Measurements from ENCODE around the gene MRI1. TPM values are rescaled to one million over a fixed set of nuclear protein-coding genes. Genes with fewer than 3 reads are reported as not detected.

The MRI1 gene
- polyA plus RNA-seq, 1 donor from 2014 or later = 71.2 TPM

- Histone ChIP-seq H3K36me3 (ENCODE audit: insufficient read depth, low read length) (no peaks in the 10 kb centered on the region), H3K9ac (ENCODE audit: low read length) (no peak overlapping the region), H4K20me1 (ENCODE audit: insufficient read depth) (no peaks in the 10 kb centered on the region), H3K4me2 (ENCODE audit: low read length) (no peak overlapping the region), H3K27ac (ENCODE audit: low read length) (no peak overlapping the region), H3K4me3 (ENCODE audit: low read length) (no peak overlapping the region), H2AFZ (ENCODE audit: low read depth, low read length) (no peak overlapping the region), H3K9me2 (ENCODE audit: insufficient read depth, low read length) (no peaks in the 10 kb centered on the region), H3F3A (ENCODE audit: insufficient read depth, low read length, poor library complexity, severe bottlenecking) (no peaks in the 10 kb centered on the region), H3K27me3 (ENCODE audit: insufficient read depth, low read depth, low read length) (no peaks in the 10 kb centered on the region), H3K9me3 (ENCODE audit: low read length) (no peaks in the 10 kb centered on the region), H3K79me2 (replicated peaks; ENCODE audit: insufficient read depth, low read length) (no peaks in the 10 kb centered on the region)
- TF ChIP-seq TAF1 (IDR thresholded peaks at IDR 0.05; ENCODE audit: low read depth) (no peak), RAD21 (conservative IDR thresholded peaks at IDR 0.05) (no peak), MXI1 (conservative IDR thresholded peaks at IDR 0.05; ENCODE audit: poor library complexity, severe bottlenecking) (no peak), SMC3 (conservative IDR thresholded peaks at IDR 0.05; ENCODE audit: poor library complexity) (no peak), POLR2AphosphoS5 (IDR thresholded peaks at IDR 0.05) (no peak), EZH2 (IDR thresholded peaks at IDR 0.05; ENCODE audit: borderline replicate concordance, insufficient read depth, low read length, poor library complexity, severe bottlenecking) (no peak), REST (IDR thresholded peaks at IDR 0.05; ENCODE audit: borderline replicate concordance) (no peak)
- TF ChIP-seq, protein P1, sequence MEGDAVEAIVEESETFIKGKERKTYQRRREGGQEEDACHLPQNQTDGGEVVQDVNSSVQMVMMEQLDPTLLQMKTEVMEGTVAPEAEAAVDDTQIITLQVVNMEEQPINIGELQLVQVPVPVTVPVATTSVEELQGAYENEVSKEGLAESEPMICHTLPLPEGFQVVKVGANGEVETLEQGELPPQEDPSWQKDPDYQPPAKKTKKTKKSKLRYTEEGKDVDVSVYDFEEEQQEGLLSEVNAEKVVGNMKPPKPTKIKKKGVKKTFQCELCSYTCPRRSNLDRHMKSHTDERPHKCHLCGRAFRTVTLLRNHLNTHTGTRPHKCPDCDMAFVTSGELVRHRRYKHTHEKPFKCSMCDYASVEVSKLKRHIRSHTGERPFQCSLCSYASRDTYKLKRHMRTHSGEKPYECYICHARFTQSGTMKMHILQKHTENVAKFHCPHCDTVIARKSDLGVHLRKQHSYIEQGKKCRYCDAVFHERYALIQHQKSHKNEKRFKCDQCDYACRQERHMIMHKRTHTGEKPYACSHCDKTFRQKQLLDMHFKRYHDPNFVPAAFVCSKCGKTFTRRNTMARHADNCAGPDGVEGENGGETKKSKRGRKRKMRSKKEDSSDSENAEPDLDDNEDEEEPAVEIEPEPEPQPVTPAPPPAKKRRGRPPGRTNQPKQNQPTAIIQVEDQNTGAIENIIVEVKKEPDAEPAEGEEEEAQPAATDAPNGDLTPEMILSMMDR (IDR thresholded peaks at IDR 0.05; ENCODE audit: poor library complexity, severe bottlenecking) = no peak
These were observed 20.6 kb downstream of the MRI1 start for GRCh38 chr19:13784731-13785452.

DNA sequence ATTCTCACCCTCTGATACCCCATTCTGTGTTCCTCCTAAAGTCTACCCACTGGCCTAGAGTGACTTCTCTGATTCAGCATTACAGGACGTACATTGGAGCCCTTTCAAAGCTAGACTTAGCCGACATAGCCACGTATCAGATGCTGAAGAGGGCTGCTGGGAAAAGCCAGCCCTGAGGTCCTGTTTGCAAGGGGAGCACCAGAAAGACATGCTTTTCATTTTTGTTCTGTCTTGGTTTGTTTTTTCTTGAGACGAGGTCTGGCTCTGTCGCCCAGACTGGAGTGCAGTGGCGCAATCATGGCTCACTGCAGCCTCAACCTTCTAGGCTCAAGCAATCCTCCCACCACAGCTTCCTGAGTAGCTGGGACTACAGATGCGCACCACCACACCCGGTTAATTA, 24.7 kb downstream of the MRI1 start:
- Histone ChIP-seq H3K9me2 (ENCODE audit: insufficient read depth, low read length) (no peaks in the 10 kb centered on the region), H3K27ac (ENCODE audit: low read length) (no peak overlapping the region), H2AFZ (ENCODE audit: low read depth, low read length) (no peak overlapping the region)

GRCh38 chr19:13790354-13790753, 26.0 kb downstream of the MRI1 start:
- Histone ChIP-seq H3K9ac (ENCODE audit: low read length) (no peak overlapping the region), H3K27ac (ENCODE audit: low read length) (no peak overlapping the region), H3K79me2 (replicated peaks; ENCODE audit: insufficient read depth, low read length) (no peaks in the 10 kb centered on the region), H3K9me2 (ENCODE audit: insufficient read depth, low read length) (no peaks in the 10 kb centered on the region), H3K27me3 (ENCODE audit: insufficient read depth, low read depth, low read length) (no peaks in the 10 kb centered on the region), H3K4me2 (ENCODE audit: low read length) (no peak overlapping the region), H2AFZ (ENCODE audit: low read depth, low read length) (no peak overlapping the region), H3F3A (ENCODE audit: insufficient read depth, low read length, poor library complexity, severe bottlenecking) (no peaks in the 10 kb centered on the region), H3K9me3 (ENCODE audit: low read length) (no peaks in the 10 kb centered on the region), H3K36me3 (ENCODE audit: insufficient read depth, low read length) (no peaks in the 10 kb centered on the region), H4K20me1 (ENCODE audit: insufficient read depth) (no peaks in the 10 kb centered on the region), H3K4me3 (ENCODE audit: low read length) (no peak overlapping the region)
- no peak for TF ChIP-seq RAD21 (conservative IDR thresholded peaks at IDR 0.05)
- no peak for TF ChIP-seq REST (IDR thresholded peaks at IDR 0.05; ENCODE audit: borderline replicate concordance)
- no peak for TF ChIP-seq TAF1 (IDR thresholded peaks at IDR 0.05; ENCODE audit: low read depth)
- no peak for TF ChIP-seq MXI1 (conservative IDR thresholded peaks at IDR 0.05; ENCODE audit: poor library complexity, severe bottlenecking)
- no peak for TF ChIP-seq POLR2AphosphoS5 (IDR thresholded peaks at IDR 0.05)
- TF ChIP-seq SMC3 (conservative IDR thresholded peaks at IDR 0.05; ENCODE audit: poor library complexity) = no peak
- no peak for TF ChIP-seq EP300 (conservative IDR thresholded peaks at IDR 0.05; ENCODE audit: poor library complexity, severe bottlenecking)
- TF ChIP-seq, protein P1 (IDR thresholded peaks at IDR 0.05; ENCODE audit: poor library complexity, severe bottlenecking) = no peak
- no peak for TF ChIP-seq EZH2 (IDR thresholded peaks at IDR 0.05; ENCODE audit: borderline replicate concordance, insufficient read depth, low read length, poor library complexity, severe bottlenecking)

More for the DNA sequence above, 24.7 kb downstream of the MRI1 start:
- Histone ChIP-seq H3F3A (ENCODE audit: insufficient read depth, low read length, poor library complexity, severe bottlenecking) (no peaks in the 10 kb centered on the region), H4K20me1 (ENCODE audit: insufficient read depth) (no peaks in the 10 kb centered on the region), H3K79me2 (replicated peaks; ENCODE audit: insufficient read depth, low read length) (no peaks in the 10 kb centered on the region), H3K4me3 (ENCODE audit: low read length) (no peak overlapping the region), H3K9me3 (ENCODE audit: low read length) (no peaks in the 10 kb centered on the region), H3K27me3 (ENCODE audit: insufficient read depth, low read depth, low read length) (no peaks in the 10 kb centered on the region), H3K4me2 (ENCODE audit: low read length) (no peak overlapping the region), H3K36me3 (ENCODE audit: insufficient read depth, low read length) (no peaks in the 10 kb centered on the region), H3K9ac (ENCODE audit: low read length) (no peak overlapping the region)
- no peak for TF ChIP-seq SMC3 (conservative IDR thresholded peaks at IDR 0.05; ENCODE audit: poor library complexity)

Measured in neural cell (in vitro differentiated cells).